ENCODE measurements around the gene TMEM184B.
"Not testable (repeated sequence)": the region's sequence is repeated elsewhere in the genome, so short reads cannot be mapped to it uniquely, and the experiment has no call there.

TMEM184B gene

DNA sequence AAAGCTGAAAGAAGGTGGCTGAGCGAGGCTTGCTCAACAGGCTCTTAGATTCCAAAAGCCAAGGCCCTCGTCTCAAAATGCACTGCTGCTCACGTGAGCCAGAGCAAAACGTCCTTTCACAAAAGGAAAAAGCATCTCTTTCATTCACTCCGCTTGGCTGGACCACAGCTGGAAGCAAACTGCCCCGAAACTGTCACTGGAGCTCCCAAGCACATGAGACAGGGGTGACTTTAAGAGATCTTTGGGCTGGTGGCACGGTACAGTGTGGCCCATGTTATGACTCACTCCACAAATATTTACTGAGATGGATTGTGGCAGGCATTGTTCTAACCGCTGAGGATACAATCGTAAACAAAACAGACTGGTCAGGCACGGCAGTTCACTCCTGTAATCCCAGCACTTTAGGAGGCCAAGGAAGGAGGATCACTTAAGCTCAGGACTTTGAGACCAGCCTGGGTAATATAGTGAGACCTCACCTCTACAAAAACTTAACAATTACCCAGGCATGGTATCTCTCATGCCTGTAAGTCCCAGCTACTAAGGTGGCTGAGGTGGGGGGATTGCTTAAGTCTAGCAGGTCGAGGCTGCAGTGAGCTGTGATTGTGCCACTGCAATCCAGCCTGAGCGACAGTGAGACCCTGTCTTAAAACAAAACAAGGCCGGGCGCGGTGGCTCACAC is 94.7 kb downstream of the TMEM184B start:
- no peak for DNase-seq

DNA sequence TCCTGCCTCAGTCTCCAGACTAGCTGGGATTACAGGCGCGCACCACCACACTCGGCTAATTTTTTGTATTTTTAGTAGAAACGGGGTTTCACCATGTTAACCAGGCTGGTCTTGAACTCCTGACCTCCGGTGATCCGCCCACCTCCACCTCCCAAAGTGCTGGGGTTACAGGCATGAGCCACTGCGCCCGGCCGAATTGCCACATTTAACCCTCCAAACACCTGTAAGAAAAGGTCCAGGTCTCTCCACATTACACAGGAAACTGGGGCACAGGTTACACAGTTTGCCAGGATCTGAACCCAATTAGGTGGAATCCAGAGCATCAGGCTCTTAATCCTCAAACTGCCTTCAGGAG is 95.3 kb downstream of the TMEM184B start:
- DNase-seq: not testable (repeated sequence)

DNA sequence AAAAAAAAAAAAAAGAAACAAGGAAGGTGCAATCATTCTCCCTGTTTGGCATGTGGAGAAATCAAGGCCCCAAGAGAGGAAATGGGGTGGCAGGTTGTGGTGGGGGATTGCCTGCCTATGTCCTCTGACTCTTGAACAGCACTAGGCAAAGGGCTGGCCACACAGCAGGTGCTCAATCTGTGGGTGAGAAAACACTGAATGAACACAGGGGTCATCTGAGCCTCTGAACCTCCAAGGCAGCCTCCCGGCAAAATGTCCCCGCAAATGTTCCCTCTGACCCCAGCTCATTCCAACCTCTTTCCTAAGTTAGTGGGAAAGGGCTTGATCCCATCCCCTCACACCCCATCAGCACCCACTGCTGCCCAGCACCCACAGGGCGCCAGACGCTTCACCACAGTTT is 95.8 kb downstream of the TMEM184B start:
- DNase-seq: no peak

DNA sequence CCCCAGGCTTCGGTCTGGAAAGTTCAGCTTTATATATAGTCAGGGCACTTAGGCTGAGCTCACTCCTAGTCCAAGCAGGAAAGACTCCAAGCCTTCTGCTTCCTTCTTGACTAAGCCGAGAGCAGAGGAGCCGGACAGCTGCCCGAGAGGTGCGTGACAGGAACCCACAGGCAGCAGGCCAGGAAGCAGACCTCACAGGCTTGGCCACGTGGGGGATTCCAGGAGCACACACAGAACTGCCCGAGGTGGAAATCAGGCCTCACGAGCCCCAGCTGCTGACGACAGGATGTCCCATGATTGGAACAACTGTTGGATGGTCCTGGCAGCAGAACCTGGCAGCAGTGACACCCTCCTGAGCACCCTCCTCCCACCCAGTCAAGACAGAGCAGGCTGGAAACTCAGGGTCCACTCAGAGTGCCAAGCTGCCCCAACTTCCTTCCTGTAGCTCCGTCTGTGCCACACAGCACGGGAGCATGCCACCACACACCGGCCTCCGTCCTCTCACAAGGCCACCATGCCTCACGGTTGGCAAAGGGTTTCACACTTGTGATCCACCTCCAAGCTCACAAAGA is 96.6 kb downstream of the TMEM184B start:
- no peak for DNase-seq

DNA sequence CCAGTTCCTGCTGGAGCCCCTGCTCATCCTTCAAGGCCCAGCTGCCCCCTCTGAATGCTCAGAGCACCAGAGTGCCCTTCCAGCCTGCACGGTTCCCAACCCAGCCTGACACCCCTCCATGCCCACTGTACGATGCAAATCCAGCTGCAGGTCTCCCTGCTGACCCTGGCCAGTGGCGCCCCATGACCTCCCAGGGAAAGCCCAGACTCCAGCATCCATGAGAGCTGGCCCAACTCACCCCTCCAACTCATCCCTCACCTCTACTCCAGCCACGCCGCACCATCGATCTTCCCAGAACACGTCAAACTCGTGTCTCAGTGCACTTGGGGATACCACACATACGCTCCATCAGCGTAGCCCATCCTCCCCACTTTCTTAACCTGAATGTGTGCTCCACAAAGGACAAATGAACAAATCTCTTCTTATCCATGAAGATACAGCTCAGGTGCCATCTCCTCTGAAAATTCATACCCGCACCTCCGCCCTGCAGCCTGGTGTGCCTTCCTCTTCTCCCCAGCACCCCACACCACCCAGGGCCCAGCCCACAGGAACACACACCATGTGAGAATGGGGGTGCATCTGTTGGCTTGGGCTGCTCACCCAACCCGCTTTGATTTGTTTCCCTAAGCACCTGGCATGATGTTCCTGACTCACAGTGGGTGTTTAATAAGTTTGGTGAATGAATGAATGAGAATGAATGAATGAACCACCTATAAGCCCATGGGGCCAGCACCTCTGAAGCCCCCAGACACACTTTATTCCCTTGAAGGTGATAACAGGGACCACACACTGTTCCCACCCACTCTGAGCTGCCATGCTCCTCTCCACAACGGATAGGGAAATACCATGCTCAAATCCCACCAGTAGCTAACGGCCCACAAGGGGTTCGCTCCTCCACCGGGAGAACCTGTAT is 97.3 kb downstream of the TMEM184B start:
- DNase-seq: no peak

DNA sequence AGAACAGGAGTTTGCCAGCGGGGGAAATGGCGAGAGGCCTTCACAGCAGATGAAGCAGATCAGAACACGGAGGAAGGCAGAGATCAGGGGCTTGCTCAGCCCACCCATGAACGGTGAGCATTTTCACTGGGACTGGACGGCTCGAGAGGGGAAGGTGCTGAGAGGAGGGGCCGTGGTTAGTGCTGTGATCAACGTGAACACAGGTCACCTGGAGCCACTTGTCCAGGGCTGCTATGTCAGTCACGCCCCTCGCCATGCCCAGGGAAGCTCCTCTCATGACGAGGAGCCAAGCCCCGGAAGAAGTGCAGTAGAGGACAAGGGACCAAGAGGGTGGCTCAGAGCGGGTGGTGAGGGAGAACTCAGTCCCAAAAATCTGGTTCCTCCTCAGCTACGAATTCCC is 98.2 kb downstream of the TMEM184B start:
- DNase-seq: no peak

DNA sequence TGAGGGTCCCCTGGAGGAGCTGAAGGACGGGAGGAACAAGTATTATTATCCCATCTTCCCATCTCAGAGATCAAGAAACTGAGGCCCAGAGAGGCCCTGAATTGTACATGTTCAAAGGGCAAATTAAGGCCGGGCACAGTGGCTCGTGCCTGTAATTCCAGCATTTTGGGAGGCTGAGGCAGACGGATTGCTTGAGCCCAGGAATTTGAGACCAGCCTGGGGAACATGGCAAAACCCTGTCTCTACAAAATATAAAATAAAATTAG is 99.2 kb downstream of the TMEM184B start:
- no peak for DNase-seq

DNA sequence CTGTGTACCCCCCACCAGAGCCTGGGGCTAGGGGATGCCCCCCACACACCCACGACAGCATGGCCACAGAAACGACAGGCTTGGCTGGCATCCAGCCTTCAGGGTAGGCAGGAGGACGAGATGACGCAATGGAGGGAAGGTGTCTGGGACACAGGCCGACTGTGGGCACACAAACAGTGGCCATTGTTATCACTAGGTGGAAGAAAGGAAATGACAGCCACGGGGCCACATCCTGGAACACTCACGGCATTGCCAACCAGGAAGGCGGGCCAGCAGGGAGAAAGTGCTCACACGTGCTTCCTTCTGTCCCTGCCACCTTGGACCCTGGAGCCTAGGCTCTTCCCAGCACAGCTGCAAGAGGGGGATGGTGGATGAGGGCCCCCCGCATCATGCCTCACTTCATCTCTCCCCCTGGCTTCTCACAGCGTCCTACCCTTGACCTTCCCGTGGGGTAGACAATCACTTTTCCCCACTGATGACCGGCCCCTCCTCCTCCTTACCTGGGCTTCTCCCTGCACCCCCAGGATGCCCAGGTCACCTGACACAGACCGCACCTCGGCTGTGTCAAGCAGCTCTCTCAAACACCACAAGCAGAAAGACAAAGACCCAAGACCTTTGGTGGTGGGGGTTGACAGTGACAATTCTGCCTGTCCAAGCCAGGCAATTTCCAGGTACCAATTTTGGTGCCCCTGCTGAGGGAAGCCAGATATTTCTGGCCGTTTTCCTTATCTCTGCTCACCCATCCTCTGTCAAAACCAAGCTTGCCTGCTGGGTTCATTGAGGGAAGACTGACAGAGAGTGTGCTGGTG is 99.8 kb downstream of the TMEM184B start:
- no peak for DNase-seq

DNA sequence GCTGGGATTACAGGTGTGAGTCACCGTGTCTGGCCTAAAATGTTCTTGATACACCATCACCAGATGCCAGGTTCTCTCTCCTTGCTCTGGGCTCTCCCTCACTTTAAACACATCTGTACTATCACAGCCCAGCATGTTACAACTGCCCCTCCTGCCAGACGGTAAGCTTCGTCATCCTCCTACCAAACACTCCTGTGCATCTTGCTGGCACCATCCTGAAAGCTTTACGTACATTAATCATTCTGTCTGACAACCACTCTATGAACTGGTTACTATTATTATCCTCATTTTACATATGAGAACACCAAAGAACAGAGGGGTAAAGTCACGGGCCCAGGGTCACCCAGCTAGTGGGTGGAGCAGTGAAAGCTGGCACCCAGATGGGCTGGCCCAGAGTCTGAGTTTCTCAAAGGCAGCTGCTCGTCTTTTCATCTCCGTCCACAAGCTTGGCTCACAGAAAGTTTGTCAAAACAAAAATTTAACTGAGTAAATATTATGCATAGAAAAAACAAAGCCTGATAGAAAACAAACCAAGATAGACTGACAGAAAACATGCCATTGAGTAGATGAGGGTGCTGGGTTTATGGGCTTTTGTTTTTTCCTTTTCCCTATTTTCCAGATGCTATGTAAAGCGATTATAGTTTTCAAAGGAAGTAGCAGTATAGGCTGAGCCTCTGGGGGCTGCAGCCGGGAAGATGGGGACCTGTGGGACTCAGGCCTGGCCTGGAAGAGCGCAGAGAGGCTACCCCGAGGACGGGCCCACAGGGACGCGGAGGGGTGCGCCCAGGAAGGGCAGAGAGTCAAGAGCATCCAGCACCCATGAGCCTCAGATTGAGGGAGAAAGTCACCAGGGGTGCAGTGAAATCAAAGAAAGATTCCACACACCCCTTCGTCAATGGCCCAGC is 100.6 kb downstream of the TMEM184B start:
- DNase-seq: no peak

DNA sequence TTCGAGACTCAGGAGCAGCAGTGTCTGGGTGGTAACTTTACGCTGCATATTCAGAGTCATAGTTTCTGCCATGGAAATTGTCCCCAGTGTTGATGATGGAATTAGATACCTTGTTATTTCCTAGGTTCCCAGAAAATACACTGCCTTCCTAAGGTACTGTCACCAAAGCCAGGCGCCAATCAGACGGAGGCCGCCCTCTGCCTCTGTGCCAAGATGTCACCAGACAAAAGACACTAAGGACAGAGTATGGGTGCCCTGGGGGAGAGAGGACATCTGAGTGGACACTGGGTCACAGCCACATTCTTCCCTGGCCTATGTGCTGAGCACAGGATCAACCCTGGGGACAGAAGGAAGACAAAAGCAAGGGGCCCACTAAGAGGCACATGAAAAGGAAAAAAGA is 102.3 kb downstream of the TMEM184B start:
- no peak for DNase-seq
